ENCODE data around the gene SLMAP.

SLMAP gene

GRCh38 chr3:57911593-57911992 is 155.5 kb downstream of the SLMAP start:
- TF ChIP-seq, protein P1, sequence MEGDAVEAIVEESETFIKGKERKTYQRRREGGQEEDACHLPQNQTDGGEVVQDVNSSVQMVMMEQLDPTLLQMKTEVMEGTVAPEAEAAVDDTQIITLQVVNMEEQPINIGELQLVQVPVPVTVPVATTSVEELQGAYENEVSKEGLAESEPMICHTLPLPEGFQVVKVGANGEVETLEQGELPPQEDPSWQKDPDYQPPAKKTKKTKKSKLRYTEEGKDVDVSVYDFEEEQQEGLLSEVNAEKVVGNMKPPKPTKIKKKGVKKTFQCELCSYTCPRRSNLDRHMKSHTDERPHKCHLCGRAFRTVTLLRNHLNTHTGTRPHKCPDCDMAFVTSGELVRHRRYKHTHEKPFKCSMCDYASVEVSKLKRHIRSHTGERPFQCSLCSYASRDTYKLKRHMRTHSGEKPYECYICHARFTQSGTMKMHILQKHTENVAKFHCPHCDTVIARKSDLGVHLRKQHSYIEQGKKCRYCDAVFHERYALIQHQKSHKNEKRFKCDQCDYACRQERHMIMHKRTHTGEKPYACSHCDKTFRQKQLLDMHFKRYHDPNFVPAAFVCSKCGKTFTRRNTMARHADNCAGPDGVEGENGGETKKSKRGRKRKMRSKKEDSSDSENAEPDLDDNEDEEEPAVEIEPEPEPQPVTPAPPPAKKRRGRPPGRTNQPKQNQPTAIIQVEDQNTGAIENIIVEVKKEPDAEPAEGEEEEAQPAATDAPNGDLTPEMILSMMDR (IDR thresholded peaks at IDR 0.05; ENCODE audit: control insufficient read depth, extremely low read depth, insufficient read depth), result no peak
- H3K4me3 ChIP-seq (ENCODE audit: low read depth, low read length), result no peak overlapping the region

DNA sequence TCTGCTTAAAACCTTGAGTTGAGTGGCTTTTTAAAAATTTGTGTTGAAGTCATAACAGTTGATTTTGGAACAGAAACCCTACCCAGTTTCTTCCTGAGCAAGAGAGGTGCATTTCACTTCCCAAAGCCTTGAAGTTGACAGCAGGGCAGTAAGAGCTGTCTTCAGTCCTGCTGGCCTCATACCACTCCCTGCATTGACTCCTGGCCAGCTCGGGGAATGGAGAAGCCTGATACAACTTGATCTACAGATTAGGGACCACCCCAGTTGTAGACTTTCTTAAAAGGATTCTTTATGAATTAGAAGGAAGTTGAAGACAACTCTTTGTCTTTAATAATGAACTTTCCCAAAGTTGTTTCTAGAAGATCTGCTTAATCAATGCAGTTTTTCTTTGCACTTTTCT is 161.5 kb downstream of the SLMAP start:
- no peak for DNase-seq (ENCODE audit: low read depth)
- no peak overlapping the region for H3K4me3 ChIP-seq (ENCODE audit: low read depth, low read length)
- TF ChIP-seq, protein P1 (IDR thresholded peaks at IDR 0.05; ENCODE audit: control insufficient read depth, extremely low read depth, insufficient read depth), result no peak

More at GRCh38 chr3:57911593-57911992, 155.5 kb downstream of the SLMAP start:
- DNase-seq (ENCODE audit: low read depth), result no peak

DNA sequence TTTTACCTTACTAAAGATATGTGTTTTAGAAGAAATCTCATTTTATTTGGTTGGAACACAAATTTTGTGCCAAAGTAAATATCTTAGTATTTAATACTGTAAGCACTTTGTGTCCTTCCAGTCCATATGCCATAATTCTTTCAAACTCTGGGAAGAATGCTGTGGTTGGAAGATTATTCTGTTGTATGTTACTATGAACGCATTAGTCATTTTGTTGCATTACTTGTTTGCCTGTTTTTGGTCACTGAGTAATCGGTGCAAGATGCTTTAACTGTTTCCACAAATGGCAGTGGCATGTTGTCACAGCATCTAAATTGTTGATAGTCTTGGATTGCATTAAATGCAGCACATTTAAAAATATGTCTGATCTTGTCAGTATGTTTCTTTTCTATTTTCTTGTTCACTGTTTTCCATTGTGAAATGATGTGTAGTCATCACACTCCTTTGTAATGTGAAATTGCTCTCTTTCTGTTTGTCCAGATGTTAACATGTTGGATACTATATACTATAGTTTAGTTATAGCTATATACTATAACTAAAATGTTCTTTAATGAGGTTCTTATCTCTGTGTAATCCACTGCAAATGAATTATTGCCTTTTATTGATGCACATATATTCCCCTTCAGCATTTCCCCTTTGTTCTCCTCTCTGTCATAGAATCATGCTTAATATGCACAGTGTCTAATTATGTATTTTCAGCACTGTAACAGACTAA is 162.2 kb downstream of the SLMAP start:
- TF ChIP-seq, protein P1 (IDR thresholded peaks at IDR 0.05; ENCODE audit: control insufficient read depth, extremely low read depth, insufficient read depth), result no peak
- H3K4me3 ChIP-seq (ENCODE audit: low read depth, low read length), result no peak overlapping the region
- peak; percentile 74 for DNase-seq (ENCODE audit: low read depth)

- no peak overlapping the region for H3K4me3 ChIP-seq (ENCODE audit: low read depth, low read length)
- peak; percentile 93 for DNase-seq (ENCODE audit: low read depth)
- TF ChIP-seq, protein P1 (IDR thresholded peaks at IDR 0.05; ENCODE audit: control insufficient read depth, extremely low read depth, insufficient read depth), result no peak
Observed at GRCh38 chr3:57919987-57920386, 163.9 kb downstream of the SLMAP start.

GRCh38 chr3:57923101-57923500 is 167.0 kb downstream of the SLMAP start:
- no peak for DNase-seq (ENCODE audit: low read depth)
- TF ChIP-seq, protein P1 (IDR thresholded peaks at IDR 0.05; ENCODE audit: control insufficient read depth, extremely low read depth, insufficient read depth), result no peak
- no peak overlapping the region for H3K4me3 ChIP-seq (ENCODE audit: low read depth, low read length)

- TF ChIP-seq, protein P1 (IDR thresholded peaks at IDR 0.05; ENCODE audit: control insufficient read depth, extremely low read depth, insufficient read depth), result no peak
- H3K4me3 ChIP-seq (ENCODE audit: low read depth, low read length), result no peak overlapping the region
- no peak for DNase-seq (ENCODE audit: low read depth)
Observed at GRCh38 chr3:57923752-57924151, 167.6 kb downstream of the SLMAP start.

DNA sequence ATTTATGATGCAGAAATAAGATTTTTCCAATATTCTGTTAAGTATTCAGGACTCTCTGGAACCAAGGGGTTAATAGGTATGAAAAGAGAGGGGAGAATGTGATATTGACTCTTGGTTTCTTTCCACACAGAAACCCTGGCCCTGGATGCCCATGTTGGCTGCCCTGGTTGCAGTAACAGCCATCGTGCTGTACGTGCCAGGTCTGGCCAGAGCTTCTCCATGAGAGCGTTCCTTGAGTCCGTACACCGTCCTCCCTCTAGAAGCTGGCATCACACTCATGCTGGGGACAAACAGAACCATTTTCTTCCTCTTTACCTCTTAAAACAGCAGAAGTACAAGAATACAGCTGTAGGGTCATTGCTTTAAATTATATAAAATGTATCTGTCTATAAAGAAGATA is 171.1 kb downstream of the SLMAP start:
- DNase-seq (ENCODE audit: low read depth), result no peak
- H3K4me3 ChIP-seq (ENCODE audit: low read depth, low read length), result no peak overlapping the region
- TF ChIP-seq, protein P1 (IDR thresholded peaks at IDR 0.05; ENCODE audit: control insufficient read depth, extremely low read depth, insufficient read depth), result no peak

Data from LNCaP clone FGC (cell line).